Activated T-helper 1 cell treated with Interleukin-2 at 50 U/mL for 16 hours (primary cell): Measurements from ENCODE around the gene PCDH9.

Experiments
- DNase-seq: peaks from one replicate; pipeline ENCODE4 v3.0.0-alpha.2; 2020; ENCODE audit warnings: low read depth

The PCDH9 gene

GRCh38 chr13:66440938-66441337 is 789.2 kb downstream of the PCDH9 start:
- no peak for DNase-seq

DNA sequence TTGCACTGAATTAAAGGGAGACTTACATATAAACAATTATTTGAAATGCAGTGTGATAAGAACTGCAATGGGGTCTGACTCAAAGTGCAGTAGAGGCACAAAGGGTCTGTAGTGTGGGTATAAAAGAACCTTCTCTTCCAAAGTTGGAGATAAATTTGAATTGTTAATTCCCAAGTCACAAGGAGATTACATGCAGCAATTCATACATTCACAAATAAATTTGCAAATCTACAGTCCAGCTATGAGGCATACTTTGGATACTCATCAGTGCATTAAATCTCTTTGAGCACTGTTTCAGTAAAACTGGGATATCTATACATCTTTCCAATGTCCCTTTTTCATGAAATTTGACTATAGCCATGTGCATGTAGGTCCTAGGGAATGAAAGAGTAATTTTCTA is 799.4 kb downstream of the PCDH9 start:
- DNase-seq, result no peak

- DNase-seq, result no peak
Observed at GRCh38 chr13:66430269-66430668, 799.9 kb downstream of the PCDH9 start.

- no peak for DNase-seq
Observed at GRCh38 chr13:66429156-66429555, 801.0 kb downstream of the PCDH9 start.

DNA sequence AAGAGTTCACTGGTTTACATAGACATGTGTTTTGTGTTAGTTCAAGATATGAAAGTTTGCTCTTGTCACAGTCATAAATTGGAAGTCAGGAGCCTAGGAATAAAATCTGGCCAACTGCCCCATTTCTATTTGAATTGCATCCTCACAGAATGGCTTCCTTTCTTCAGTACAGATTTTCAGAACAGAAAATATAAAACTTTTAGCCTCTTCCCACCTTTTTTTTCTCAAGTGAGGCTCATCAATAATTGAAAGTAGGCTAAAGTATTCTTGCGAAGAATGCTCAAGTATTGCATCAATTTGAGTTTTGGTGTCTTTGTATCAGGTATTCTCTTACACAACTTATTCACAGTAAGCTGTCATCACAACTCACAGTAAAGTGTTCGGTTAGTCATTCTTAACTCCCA is 802.7 kb downstream of the PCDH9 start:
- no peak for DNase-seq

- no peak for DNase-seq
Observed at GRCh38 chr13:66425741-66426140, 804.4 kb downstream of the PCDH9 start.

GRCh38 chr13:66424422-66424821 is 805.7 kb downstream of the PCDH9 start:
- DNase-seq, result no peak

GRCh38 chr13:66415444-66415843 is 814.7 kb downstream of the PCDH9 start:
- DNase-seq, result no peak

GRCh38 chr13:66414066-66414800 is 815.9 kb downstream of the PCDH9 start:
- DNase-seq, result no peak

DNA sequence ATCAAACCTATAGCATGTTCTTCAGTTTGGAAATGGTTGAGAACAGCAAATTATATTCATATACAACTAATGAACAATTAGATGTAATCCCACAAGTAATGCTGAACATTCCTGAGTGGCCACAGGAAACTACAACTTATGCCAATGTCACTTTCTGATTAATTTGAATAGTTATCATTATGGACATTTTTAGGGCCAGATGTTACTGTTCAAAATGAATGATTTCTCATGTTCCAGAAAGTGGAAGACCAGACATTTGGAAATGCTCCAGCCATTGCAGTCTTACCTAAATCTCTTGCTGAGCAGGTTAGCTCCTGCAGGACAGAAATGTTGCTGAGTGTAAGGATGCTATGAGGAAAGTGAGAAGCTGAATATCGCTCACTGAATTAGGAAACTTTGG is 819.8 kb downstream of the PCDH9 start:
- DNase-seq, result no peak

GRCh38 chr13:66409542-66409941 is 820.6 kb downstream of the PCDH9 start:
- DNase-seq, result no peak

GRCh38 chr13:66407128-66407527 is 823.0 kb downstream of the PCDH9 start:
- DNase-seq, result no peak

- no peak for DNase-seq
Observed at GRCh38 chr13:66405908-66406802, 824.0 kb downstream of the PCDH9 start.

GRCh38 chr13:66402546-66402945 is 827.6 kb downstream of the PCDH9 start:
- no peak for DNase-seq

- DNase-seq, result no peak
Observed at GRCh38 chr13:66402066-66402465, 828.1 kb downstream of the PCDH9 start.

DNA sequence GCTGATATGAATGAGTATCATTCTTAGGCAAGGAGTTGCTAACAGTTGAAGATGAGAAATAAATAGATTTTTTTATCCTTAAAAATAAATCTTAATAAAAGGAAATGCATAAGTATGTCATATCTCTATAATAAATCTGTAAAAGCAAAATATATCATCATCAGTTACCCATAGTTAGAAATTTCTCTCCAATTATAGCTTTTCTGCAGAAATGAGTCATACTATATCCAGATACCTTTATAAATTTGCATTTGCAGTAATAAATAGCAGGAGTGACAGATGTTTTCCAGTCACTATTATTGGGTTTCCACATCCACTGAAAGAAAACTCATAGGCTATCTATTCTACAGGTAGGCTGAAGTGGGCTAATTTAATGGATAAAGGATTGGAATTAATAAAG is 829.8 kb downstream of the PCDH9 start:
- DNase-seq, result no peak

DNA sequence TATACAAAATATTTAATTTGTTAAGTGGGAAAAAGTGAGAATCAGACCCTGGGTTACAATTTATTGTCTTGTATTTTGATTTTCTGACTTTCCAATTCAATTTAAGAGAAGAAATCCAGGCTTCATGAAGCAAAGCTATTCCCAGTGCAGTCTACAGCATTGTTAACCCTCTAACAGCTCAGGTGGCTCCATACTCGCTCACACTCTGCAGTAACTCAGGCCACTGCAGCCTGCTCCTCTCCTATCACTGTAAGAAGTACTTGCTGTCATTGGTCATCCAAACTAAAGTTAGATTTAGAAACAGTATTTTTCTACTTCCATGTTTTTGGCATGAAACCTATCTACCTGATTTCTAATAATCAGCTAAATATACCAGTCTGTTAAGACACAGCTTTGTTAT is 830.3 kb downstream of the PCDH9 start:
- DNase-seq, result no peak

GRCh38 chr13:66397133-66397532 is 833.0 kb downstream of the PCDH9 start:
- no peak for DNase-seq

- DNase-seq, result no peak
Observed at GRCh38 chr13:66391322-66391721, 838.8 kb downstream of the PCDH9 start.

DNA sequence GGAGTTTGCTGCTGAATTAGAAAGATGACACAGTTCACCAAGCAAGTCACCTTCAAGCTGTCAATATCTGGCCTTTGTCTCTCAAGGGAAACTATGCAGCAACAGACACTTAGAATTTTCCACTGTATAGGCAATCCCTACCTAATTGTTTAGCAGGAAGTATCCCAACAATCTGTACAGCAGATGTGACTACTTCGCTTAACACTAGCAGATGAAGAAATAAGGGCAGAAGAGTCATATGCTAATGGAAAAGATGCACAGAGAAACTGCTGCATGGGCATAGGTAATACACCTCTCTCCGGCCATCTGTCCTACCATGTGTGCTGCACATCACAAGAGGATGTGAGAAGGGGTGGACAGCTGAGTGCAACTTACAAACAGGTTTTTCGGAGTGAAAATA is 851.2 kb downstream of the PCDH9 start:
- no peak for DNase-seq

DNA sequence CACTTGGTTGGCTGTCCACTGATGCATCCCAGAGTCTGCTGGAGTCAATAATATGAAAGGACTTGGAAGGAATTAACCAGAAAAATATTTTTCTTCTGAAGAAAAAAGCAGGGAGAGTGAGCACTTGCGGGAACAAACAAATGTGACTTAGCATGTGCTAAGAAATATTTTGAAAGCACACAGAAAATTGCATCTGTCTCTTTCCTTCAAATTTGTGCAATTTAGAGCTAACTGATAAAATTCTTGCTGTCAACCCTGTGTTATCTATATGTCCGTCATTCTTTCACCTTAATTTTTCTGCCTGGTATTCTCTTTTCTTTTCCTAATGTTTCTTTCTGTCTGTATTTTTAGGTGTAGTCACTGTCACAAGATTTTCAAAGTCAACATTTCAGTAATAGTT is 852.6 kb downstream of the PCDH9 start:
- DNase-seq, result no peak

- no peak for DNase-seq
Observed at GRCh38 chr13:66375756-66376155, 854.4 kb downstream of the PCDH9 start.

DNA sequence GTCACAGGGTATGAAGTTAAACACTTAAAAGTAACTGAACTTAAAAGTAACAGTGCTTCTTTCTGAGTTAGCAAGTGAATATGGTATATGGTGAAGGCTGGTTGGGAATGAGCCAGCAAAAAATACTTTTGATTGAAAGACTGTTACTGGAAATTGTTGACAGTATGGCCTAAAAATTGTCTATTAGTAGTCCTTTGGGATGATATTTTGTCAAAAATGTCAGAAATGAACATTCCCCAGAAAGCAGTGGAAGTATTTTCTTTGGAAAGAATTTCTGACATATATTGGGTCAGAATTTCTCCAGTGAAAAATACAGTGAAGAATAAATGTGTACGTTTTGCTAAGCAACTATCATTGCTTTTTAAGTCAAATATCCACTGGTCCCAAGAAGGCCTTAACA is 860.5 kb downstream of the PCDH9 start:
- DNase-seq, result no peak
